DMS153 treated with DMSO at 0.1 percent for 48 hours (cell line): ENCODE data around the gene IL1R2.
"Not testable (repeated sequence)": the region's sequence is repeated elsewhere in the genome, so short reads cannot be mapped to it uniquely, and the experiment has no call there.

Experiments used
- DNase-seq: peaks from one replicate; lab custom pipeline; 2025; ENCODE audit not compliant: unreplicated experiment; lab: John Stamatoyannopoulos, UW

The IL1R2 gene

DNA sequence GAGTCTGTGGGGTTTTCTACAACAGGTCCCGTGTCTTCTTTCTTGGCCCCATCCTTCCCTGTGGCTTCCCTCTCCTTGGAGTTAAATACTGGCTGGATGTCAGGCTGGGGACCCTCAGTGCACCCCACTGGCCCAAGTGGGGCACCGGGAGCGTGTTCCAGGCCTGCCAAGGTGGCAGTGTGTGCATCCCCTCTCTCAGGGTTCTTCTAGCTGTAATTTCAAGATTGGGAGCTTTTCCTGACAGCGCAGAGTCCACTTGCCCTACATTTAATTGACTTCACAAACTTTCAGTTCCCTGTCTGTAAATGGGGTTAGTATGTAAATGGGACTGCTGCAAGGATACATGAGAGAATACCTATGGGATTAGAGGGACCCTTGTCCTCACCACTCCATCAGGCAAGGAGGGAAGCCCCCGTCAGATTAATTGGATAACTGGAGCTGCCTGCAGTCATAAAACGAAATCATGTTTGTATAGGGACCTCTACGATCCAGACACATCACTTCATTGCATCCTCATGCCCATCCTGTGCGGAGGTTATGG is 66.6 kb downstream of the IL1R2 start:
- no peak for DNase-seq

DNA sequence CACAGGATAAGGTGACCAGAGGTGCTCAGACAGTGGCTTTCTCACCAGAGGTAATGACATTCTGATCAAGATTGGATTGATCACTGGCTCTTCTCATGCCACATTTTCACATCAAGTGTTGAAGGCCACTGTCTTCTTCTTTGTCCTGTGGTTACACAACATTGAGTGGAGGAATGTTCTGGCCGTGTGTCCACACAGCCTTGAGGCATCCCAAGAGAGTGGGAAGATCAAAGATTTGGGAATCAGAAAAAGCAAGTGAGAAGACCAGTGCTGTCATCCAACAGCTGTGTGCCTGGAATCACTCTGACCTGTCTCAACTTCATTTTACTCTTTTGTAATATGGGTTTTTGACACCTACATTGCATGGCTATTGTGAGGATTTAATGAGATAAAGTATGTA is 67.4 kb downstream of the IL1R2 start:
- no peak for DNase-seq

DNA sequence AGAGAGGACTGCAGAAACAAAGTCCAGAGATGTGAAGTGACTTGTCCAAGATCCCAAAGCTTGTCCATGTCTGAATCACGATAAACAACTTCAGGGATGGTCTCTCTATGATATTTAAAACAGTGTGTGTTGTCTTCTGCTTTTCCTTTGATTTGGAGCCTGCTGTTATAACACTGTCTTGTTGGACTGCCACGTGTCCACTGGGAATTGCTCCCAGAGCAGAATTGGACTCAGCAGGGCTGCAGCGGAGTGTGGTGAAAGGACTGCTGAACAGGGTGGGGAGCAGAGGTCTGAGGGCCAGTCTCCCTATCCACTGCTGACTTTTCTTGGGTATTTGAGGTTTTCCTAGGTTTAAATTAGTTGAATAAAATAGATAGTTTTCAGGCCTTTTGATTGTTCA is 68.3 kb downstream of the IL1R2 start:
- DNase-seq: no peak

DNA sequence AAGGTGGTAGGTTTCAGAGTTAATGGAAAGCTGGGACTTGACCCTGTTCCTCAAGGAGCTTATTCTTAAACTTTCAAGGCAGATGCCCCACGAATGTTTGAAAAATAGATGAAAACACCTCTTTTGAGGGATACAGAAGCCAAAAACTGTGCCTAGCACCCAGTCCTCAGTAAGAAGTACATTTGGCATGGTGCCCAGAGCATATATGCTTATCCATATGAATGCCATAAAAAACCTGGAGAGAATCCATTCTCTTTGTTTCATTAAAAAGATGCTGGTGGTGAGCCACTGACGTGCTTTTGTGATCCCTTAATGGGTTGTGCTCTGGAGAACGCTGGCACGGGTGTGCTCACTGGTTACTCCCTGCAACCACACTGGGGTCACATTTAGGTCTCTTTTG is 69.0 kb downstream of the IL1R2 start:
- no peak for DNase-seq

DNA sequence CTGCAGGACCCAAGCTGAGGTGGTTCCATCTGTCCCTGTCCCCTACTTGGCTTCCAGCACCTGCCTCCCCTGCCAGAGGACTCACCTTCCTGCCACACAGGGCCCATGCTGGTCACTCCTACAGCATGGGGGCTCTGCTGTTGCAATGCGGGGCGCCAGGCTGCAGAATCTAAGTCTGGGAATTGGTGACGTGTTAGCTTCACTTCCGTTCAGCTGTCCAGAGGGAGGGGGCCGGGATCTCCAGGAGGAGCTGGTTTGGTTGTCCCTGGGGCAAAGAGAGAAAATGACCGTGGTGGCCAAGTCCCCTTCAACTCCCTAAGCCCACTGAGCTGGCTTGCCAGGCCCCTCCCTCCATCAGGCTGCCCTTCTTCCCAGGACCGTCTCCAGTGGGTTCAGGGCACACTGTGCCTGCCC is 69.5 kb downstream of the IL1R2 start:
- DNase-seq: no peak

DNA sequence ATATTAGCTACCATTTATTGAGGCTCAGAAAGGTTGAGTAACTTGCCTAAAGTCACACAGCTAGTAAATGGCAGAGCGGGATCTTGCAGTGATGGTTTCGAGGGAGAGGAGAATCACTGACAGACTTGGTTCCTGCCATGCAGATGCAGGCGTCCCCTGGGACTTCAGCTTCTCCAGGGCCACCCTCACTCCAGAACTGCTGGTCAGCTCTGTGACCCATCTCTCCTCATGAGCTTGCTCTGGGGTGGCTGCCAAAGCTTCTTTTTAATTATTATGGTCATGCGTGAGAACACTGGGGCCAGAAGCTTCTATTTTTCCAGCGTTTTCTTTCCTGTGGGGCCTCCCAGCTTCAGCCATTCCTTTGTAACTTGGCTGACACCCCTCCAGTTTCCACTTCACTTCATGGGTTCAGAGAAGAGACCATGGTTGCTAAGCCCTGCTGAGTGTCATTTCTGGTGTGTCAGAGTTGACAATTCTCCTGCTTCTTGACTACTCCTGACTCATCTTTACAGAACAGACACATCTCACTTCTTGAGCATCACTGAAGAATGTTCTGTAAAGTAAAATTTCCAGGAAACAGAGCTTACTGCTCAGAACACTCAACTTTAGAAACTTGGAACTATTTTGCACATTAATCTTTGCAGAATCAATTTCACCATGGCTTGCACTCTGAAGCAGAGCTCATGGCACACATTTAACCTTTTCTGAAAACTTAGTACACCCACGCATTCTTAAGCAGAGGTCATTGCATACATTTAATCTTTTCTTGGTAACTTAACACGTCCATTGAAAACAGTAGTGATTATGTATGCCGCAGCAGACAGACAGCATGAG is 70.4 kb downstream of the IL1R2 start:
- no peak for DNase-seq

DNA sequence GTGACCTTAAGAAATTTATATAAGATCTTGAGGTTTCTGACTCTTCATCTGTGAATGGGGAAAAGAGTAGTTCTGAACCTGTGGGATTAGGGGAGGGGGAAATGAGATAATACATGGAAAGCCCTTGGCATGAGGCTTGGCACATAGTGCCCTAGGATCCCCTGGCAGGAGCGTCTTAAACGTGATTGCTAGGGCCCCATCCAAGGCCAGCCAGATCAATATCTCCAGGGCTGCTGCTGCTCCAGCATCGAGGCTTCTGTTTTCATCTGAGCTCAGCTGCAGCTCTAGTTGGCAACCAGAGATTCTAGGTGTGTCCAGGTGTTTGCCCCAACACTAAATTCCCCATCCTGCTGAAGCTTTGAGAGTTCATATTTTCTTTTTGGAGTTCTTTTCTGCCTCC is 71.0 kb downstream of the IL1R2 start:
- no peak for DNase-seq

DNA sequence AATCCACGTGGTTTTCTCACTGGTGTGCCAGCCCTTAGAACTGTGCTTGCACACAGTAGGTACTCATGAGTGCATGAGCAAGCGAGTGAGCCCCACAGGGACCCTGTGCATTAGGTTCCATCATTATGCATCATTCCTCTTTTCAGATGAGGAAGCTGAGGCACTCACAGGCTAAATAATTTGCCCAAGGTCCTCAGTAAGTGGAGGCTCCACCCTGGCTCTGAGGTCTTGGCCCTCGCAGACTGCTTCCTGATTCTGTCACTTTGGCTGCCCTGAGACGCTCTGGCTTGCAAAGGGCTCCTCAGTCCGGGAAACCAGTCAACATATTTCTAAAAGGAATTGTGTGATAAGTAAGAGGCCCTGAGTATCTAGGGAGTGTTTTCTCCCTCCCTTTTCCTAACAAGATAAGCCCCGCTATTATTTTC is 71.7 kb downstream of the IL1R2 start:
- no peak for DNase-seq

DNA sequence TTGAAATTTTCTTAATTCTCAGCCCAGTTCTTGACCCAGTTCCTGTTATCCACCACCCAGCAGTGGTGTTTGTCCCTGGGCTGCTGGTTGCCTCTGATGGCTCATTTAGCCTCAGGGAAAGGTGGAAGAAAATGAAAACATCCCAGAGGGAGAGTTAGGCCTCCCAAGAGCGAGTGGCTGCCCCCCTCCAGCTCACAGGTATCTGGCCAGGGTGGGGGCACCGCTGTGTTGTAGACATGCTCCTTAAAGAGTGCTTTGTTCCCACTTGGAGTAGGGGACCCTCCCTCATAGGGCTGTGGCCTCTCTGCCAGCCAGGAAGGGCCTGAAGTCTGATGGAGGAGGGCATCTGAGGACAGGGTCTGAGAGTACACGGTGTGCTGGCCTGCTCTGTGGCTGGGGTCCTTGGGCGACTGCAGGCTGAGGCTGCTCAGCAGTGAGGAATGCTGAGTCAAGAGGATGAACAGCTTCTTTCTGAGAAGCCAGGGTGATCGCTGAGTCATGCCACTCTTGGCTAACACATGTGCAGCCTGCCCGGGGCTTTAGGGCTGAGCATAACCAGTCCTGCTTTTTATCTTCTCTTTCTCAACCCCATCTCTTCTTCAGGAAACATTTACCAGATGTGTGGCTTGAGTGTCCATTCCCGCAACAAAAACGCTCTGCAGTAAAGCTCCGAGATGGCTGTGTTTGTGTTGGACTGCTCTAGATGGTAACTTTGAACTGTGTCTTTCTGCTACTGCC is 72.3 kb downstream of the IL1R2 start:
- no peak for DNase-seq

DNA sequence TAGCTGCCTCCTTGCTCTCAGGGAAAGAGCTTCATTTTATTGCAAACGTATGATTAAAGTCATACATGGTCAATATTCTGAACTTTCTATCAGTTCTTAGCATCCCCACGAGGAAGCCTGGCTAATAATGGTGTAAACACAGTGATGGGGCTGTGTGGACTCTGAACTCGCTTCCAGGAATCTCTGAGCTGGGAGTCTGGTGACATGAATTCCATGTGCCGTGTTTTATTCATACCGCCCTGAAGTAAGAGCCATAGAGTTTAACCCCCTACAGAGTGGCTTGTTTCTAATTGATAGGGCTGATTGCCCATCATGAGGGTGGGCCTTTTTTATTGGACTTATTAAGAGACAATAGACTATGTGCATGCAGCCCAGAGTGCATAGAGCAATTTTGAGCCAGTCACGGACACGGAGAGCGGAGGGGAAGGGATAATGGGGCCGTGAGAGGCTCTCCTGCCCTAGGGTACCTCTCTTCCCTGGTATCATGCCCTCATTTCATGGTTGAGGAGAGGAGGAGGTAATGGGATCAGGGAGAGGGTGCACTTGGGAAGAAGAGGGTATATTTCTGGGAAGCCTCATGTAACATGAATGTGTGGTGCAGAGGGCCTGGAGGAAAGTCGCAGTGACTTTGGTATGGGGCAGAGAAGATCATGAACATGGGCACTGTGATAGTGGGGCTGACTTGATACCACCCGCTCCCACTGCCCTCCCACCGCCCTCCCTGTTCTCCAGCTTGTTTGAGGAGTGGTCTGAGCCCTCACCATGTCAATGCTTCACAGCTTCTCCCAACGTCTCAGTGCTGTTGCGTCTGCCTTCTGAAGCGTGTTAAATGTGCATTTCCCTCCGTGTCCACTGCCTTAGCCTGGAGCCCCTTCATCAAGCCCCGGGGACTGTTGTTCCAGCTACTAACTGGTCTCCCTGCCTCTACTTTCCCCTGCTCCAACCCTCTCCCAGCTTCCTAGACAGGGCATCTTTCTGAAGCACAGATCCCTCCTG is 73.2 kb downstream of the IL1R2 start:
- DNase-seq: no peak

DNA sequence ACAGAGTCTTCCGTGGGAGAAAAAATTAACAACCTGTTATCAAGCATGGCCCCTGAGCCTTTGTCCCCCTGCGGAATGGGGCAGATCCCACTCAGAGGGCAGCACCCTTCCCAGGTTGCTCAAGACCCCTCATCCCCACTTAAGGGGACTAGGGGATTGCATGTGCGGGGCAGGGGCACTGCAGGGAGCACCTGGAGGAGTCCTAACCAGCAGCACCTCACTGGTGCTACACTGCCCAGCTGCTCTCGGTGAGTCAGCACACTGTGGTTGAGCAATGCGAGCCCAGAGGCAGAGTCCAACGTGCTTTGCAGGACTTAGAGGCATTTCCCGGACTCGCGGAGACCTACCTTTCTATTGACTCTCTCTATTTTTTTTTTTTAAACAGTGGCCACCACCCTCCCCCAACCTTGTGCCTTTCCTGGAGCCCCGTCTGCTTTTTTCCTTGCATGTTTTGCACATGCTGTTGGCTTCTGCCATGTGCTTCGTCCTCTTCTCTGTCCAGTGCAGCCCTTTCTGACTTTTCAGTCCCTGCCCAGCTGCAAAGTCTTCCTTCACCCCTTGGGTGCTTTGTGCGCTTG is 74.0 kb downstream of the IL1R2 start:
- DNase-seq: no peak

DNA sequence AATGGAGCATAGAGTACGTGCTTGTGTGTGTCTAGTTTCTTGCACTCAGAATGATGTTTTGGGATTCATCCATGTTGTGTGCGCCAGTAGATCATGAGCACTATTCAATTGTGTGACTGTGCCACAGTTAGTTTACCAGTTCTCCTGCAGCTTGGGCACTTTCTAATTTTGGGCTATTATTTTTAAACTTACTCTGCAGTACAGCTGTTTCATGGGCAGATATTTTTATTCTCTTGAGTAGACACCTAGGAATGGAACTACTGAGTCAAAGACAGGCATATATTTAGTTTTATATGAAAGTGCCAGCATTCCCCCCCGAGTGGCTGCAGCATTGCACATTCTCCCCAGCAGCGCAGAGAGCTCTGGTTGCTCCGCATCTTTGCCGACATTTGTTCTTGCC is 74.8 kb downstream of the IL1R2 start:
- DNase-seq: no peak

DNA sequence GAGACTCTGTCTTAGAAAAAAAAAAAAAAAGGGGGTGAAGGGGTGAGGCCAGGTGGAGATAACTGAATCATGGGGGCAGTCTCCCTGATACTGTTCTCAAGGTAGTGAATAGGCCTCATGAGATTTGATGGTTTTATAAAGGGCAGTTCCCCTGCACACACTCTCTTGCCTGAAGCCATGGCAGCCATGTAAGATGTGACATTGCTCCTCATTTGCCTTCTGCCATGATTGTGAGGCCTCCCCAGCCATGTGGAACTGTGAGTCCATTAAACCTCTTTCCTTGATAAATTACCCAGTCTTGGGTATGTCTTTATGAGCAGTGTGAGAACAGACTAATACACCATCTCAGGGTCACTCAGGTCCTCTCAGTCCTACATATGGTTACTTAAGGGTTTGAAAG is 76.4 kb downstream of the IL1R2 start:
- not testable (repeated sequence) for DNase-seq

DNA sequence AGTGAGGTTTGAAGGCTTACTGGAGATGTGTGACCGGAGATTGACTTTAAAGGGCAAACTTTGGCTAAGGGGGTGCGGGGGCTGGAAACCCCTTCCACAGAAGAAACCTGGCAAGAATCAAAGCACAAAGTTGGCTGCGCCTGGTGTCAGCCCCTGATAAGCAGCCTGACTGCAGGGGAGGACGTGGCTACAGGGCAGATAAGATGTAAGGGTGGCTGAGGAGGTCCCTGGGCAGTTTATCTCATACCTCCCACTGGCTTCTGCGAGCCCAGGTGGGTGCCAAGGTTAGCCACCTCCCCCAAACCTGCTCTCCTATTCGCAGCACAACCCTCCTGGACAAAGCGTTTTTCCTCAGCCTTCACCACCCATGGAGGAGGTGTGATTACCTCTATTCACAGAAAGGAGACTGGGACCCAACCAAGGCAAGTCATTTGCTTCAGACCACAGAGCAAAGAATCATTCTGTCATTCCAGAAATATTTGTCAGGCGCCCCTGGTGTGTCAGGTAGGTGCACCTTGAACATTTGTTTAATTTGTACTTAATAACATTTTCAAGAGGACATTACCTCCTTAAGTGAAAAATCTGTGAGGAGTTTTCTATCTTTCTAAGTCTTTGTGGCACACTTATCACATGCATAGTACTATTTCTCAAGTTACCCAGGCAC is 77.7 kb downstream of the IL1R2 start:
- DNase-seq: no peak

DNA sequence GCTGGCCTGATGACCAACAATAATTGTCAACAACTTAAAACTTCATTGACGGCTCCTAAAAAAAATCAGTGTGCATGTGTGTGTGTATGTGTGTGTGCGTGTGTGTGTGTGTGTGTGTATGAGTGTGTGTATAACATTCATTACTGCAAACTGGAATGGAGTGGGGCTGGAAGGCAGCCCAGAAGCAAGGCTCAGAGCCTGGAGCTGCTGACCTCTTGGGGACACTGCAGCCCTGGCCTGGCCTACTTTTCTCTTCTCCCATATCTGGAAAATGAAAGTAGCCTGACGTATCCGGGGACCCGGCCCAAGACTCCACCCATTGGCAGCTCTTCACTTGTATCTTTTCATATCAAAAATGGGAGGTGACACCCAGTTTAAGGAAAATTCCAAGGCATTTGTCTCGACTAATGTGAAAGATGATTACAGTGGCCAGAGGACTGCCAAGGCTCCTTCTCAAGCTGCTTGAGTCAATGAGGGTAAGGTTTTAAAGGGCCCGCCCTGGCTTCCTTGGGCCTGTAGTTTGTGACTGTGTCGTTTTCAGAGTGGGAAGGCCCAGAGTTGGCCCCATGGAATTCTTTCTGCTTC is 78.4 kb downstream of the IL1R2 start:
- no peak for DNase-seq

DNA sequence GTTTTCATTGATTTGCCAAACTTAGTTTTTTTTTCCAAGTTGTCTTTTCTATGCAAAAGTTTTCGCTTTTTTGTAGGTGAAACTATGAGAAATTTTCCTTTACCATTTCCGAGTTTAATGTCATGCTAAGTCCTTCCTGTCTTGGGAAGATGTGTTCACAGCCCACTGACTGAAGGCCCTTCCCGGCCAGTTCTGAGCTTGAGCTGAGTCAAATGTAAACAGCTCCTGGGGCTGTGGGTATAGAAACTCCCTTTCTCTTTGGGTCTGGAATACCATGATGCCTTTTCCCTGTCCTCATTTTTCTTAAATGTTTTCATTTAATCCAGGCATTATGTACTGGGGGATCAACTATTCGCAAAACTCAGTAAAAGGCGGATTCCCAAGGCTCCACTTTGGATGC is 81.0 kb downstream of the IL1R2 start:
- DNase-seq: no peak

DNA sequence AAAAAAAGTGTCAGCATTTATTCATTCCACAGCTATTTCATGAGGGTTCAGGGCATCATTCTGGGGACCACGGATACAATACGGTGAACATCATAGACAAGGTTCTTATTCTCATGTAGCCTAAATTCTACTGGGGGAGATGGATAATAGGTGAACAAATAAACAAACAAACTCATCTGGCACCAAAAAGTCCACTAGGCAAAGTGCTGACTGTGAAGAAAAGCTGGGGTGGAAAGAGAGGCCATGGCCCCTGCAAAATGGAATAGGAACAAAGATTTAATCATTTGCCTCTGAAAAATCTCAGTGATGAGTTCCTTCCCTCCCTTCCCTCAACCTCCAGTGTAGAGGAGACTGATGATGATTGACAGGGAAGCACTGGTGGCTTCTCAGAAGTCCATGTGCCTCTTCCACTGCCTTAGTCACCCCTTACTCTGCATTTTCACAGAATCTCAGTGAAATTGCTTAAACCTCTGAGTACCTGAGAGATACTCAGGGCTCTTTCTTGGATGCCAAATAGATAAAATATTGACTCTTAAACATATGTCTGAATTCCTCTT is 81.5 kb downstream of the IL1R2 start:
- DNase-seq: no peak

DNA sequence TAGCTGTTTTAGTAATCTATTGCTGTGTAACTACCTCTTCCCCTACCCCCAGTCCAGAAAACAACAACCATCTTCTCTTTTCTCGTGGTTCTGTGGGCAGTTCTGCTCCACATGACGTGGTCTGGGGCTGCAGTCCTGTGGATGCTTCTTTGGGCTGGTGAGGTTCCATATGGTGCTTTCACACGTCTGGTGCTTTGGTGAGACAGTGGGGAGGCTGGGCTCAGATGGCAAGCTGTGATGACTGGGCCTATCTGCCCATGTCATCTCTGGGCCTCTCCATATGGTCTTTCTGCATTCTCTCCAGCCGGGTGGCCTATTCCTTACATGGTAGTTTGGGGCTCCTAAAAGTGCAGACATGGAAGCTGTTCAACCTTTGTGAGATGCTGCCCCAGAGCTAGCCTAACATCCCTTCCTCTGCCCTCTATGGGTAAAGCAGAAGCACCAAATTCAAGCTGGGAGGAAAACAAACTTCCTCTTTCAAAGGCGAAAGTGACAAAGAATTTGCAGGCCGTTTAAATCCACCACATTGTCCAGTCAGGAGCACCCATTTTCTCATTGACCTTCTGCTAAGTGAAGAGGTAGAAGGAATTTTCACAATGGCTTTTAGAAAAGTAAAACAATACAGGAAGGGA is 82.5 kb downstream of the IL1R2 start:
- DNase-seq: no peak

DNA sequence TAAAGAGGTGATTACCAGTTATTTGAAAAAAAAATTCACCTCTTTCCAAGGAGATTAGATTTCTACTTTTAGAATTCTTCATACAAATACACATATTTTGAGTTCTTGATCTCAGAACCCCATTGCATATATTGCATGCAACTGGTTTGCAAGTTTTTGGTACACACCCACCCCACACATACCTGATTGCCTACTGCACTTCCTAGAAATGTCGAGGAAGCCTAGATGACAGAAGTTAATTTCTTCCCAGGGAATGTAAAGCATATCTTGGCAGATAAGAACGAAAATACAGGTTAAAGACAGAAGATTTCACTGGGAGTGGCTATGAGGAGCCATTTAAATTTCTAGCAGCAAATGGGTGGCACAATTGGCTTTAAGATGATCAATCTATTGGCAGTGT is 83.7 kb downstream of the IL1R2 start:
- no peak for DNase-seq
